ENCODE data around the gene TBC1D9. TPM values are rescaled to one million over a fixed set of nuclear protein-coding genes. Genes with fewer than 3 reads are reported as not detected.
A peak's percentile ranks its signal among the peaks of the same experiment; 100 is the strongest.

Gene TBC1D9
- total and polyA plus RNA-seq, 4 donors = 9.0 to 52.6 (median 24.5) TPM

GRCh38 chr4:140757232-140757630 is 1.0 kb upstream of the TBC1D9 start:
- ATAC-seq (ENCODE audit: insufficient read depth, low FRiP score) (no peak), DNase-seq (no peak)
- Histone ChIP-seq H3K27me3 (ENCODE audit: control insufficient read depth in 3 of 3, insufficient read depth in 3 of 3, low read length in 2 of 3) (no peaks in the 10 kb centered on the region), H3K4me3 (no peak overlapping the region), H3K9me3 (ENCODE audit: control insufficient read depth in 4 of 4, insufficient read depth in 3 of 4, low read length in 3 of 4) (no peaks in the 10 kb centered on the region), H3K4me1 (ENCODE audit: control insufficient read depth in 5 of 5, insufficient read depth in 5 of 5, low read length in 5 of 5) (peaks cover 1 to 17% (median 11%) of the 10 kb centered on the region in 5 donors), H3K9ac (ENCODE audit: insufficient read depth in 1 of 2, low read length in 2 of 2) (peak overlapping the region; percentile 93 to 95), H3K36me3 (ENCODE audit: control insufficient read depth in 4 of 4, insufficient read depth in 4 of 4, low read length in 4 of 4) (no peaks in the 10 kb centered on the region), H3K27ac (ENCODE audit: low read depth in 1 of 2, low read length in 1 of 2) (peak overlapping the region; percentile 98 to 100)
- TF ChIP-seq, protein P1, sequence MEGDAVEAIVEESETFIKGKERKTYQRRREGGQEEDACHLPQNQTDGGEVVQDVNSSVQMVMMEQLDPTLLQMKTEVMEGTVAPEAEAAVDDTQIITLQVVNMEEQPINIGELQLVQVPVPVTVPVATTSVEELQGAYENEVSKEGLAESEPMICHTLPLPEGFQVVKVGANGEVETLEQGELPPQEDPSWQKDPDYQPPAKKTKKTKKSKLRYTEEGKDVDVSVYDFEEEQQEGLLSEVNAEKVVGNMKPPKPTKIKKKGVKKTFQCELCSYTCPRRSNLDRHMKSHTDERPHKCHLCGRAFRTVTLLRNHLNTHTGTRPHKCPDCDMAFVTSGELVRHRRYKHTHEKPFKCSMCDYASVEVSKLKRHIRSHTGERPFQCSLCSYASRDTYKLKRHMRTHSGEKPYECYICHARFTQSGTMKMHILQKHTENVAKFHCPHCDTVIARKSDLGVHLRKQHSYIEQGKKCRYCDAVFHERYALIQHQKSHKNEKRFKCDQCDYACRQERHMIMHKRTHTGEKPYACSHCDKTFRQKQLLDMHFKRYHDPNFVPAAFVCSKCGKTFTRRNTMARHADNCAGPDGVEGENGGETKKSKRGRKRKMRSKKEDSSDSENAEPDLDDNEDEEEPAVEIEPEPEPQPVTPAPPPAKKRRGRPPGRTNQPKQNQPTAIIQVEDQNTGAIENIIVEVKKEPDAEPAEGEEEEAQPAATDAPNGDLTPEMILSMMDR (IDR thresholded peaks at IDR 0.05; ENCODE audit: control extremely low read depth, extremely low read depth) = no peak
- WGBS, 2 donors = 20 to 34% methylated on average over 3 of the region's 3 CpGs

- H3K27me3 ChIP-seq (ENCODE audit: control insufficient read depth in 3 of 3, insufficient read depth in 3 of 3, low read length in 2 of 3) = no peaks in the 10 kb centered on the region
- ATAC-seq (ENCODE audit: insufficient read depth, low FRiP score) (peak; percentile 34), DNase-seq (peak in 2 of 3 donors; percentile 69 to 73)
- 0 to 1% methylated on average over 65 to 74 of the region's 74 CpGs for WGBS, 2 donors
- H3K27ac ChIP-seq (ENCODE audit: low read depth in 1 of 2, low read length in 1 of 2) = peak overlapping the region; percentile 98 to 100
- TF ChIP-seq, protein P1 (IDR thresholded peaks at IDR 0.05; ENCODE audit: control extremely low read depth, extremely low read depth) = no peak
- H3K36me3 ChIP-seq (ENCODE audit: control insufficient read depth in 4 of 4, insufficient read depth in 4 of 4, low read length in 4 of 4) = no peaks in the 10 kb centered on the region
- H3K9ac ChIP-seq (ENCODE audit: insufficient read depth in 1 of 2, low read length in 2 of 2) = peak overlapping the region; percentile 86 to 95
- peaks cover 0 to 4% (median 0%) of the 10 kb centered on the region in 4 donors for H3K9me3 ChIP-seq (ENCODE audit: control insufficient read depth in 4 of 4, insufficient read depth in 3 of 4, low read length in 3 of 4)
- H3K4me1 ChIP-seq (ENCODE audit: control insufficient read depth in 5 of 5, insufficient read depth in 5 of 5, low read length in 5 of 5) = peaks cover 1 to 17% (median 11%) of the 10 kb centered on the region in 5 donors
- peak overlapping the region; percentile 97 for H3K4me3 ChIP-seq
Measured at GRCh38 chr4:140755774-140756318, 339 bp downstream of the TBC1D9 start.

GRCh38 chr4:140754918-140755773 is 1.0 kb downstream of the TBC1D9 start:
- DNase-seq = peak in 2 of 3 donors; percentile 26 to 78
- Histone ChIP-seq H3K9ac (ENCODE audit: insufficient read depth in 1 of 2, low read length in 2 of 2) (peak overlapping the region; percentile 86 to 95), H3K36me3 (ENCODE audit: control insufficient read depth in 4 of 4, insufficient read depth in 4 of 4, low read length in 4 of 4) (no peaks in the 10 kb centered on the region), H3K27ac (ENCODE audit: low read depth in 1 of 2, low read length in 1 of 2) (peak overlapping the region; percentile 98 to 100), H3K4me1 (ENCODE audit: control insufficient read depth in 5 of 5, insufficient read depth in 5 of 5, low read length in 5 of 5) (peaks cover 1 to 17% (median 11%) of the 10 kb centered on the region in 5 donors), H3K27me3 (ENCODE audit: control insufficient read depth in 3 of 3, insufficient read depth in 3 of 3, low read length in 2 of 3) (no peaks in the 10 kb centered on the region), H3K9me3 (ENCODE audit: control insufficient read depth in 4 of 4, insufficient read depth in 3 of 4, low read length in 3 of 4) (peaks cover 0 to 4% (median 0%) of the 10 kb centered on the region in 4 donors), H3K4me3 (peak overlapping the region; percentile 97)
- no peak for ATAC-seq (ENCODE audit: insufficient read depth, low FRiP score)
- WGBS, 2 donors = 21 to 45% methylated on average over 8 of the region's 8 CpGs
- TF ChIP-seq, protein P1 (IDR thresholded peaks at IDR 0.05; ENCODE audit: control extremely low read depth, extremely low read depth) = no peak
